Prostate gland (tissue), 2 donors: ENCODE data around the gene STMN1. TPM values are rescaled to one million over a fixed set of nuclear protein-coding genes. Genes with fewer than 3 reads are reported as not detected.

Source experiments
- DNase-seq: peaks from one replicate; pipeline ENCODE4 v3.0.0-alpha.2; 2019; ENCODE audit warnings: low spot score
- H3K27ac ChIP-seq, 2 donors: fragments of 200-600 bp; sonication (generic); 2 replicates each; pipeline ENCODE4 v1.5.1; 2017 to 2019
- H3K27me3 ChIP-seq: fragments of 200-600 bp; sonication (generic); replicated peaks from 2 replicates; pipeline ENCODE4 v1.5.1; 2019; ENCODE audit not compliant: insufficient read depth
- H3K36me3 ChIP-seq, 2 donors: fragments of 200-600 bp; sonication (generic); 1 replicate in 1 of 2; 2 replicates in 1 of 2; pipeline versions ENCODE4 v1.5.1 to v1.8.1; 2017 to 2019
- H3K4me1 ChIP-seq: fragments of 200-600 bp; sonication (generic); replicated peaks from 2 replicates; pipeline ENCODE4 v1.5.1; 2019
- H3K4me3 ChIP-seq, 2 donors: fragments of 200-600 bp; sonication (generic); 2 replicates each; pipeline ENCODE4 v1.5.1; 2017 to 2019
- H3K9me3 ChIP-seq: fragments of 200-600 bp; sonication (generic); 2 replicates; pipeline ENCODE4 v1.5.1; 2017
- POLR2A ChIP-seq: fragments of 450-650 bp; IDR thresholded peaks from one replicate; pipeline ENCODE4 v1.6.1; 2016; ENCODE audit warnings: antibody characterized with exemption, mild to moderate bottlenecking
- POLR2AphosphoS5 ChIP-seq: sonication (generic); formaldehyde crosslinking; IDR thresholded peaks from one replicate; pipeline ENCODE4 v1.6.1; 2017; ENCODE audit warnings: antibody characterized with exemption
- WGBS: methylation state at CpG from one replicate; pipeline ENCODE4 v1.1.5; 2018; 5-methylcytosine and 5-hydroxymethylcytosine counted together
- intact Hi-C: fragments of 100-400 bp; cut with DNase I; formaldehyde crosslinking; loops from one replicate; pipeline ENCODE4 v1.14.2; 2022
- total RNA-seq, 2 donors: library from RNA; depleted of rRNA; stranded (reverse); fragments of >200 nt; gene quantifications; one replicate each; pipeline ENCODE4 v1.1.0, GENCODE V29; 2016
- TF ChIP-seq, protein P1 (sequence below), 4 experiments: fragments of 200-600 bp in 2 of 4; fragments of 450-650 bp in 2 of 4; sonication (generic) in 2 of 4; IDR thresholded peaks; 1 replicate in 3 of 4; 2 replicates in 1 of 4; pipeline ENCODE4 v1.5.1; 2016 to 2019; ENCODE audit warnings: antibody characterized with exemption in 4 of 4, mild to moderate bottlenecking in 2 of 4, moderate library complexity in 2 of 4

The STMN1 gene
- total RNA-seq, 2 donors from 2014 or later = 21.8 to 138 TPM

DNA sequence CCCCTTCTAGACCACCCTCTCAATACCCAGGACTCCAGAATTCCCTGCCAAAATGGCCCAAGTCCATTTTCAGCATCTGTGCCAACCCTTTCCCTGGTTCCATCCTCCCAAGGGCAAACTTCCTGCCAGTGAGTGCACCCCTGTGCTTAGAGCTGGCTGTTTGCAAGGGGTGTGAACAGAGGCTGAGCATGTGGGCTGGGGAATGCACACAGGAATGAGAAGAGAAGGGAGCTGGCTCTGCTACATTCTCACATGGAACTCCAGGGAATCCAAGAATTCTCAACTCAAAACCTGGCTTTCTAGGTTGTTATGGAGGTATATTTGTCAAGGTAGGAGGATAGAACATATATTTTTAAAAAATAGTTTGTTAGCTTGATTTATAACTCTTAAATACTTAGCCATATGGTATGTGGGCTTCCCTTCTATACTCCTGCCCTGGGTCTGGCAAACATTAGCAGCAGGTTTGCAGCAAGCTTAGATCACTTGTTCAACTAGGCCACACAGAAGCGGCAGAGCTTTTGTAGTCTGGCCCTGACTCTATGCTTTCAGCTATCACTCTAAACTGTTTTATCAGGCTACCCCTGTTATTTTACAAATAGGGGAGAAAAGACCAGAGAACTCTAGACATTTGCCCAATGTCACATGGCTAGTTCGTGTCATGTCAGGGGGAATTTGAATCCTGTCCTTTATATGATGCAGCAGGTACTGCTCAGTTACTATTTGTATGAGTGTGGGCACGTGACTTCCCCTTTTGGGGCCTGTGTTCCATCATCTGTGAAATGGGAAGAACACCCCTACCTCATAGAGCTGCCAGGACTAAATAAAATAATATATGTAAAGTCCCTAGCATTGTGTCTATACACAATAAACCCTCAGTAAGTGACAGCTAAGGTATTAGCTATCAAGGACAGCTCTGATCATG, 8.1 kb upstream of the STMN1 start:
- Histone ChIP-seq H3K4me1 (no peaks in the 10 kb centered on the region), H3K36me3 (no peaks in the 10 kb centered on the region), H3K27ac (no peak overlapping the region), H3K4me3 (no peak overlapping the region), H3K27me3 (no peaks in the 10 kb centered on the region), H3K9me3 (no peaks in the 10 kb centered on the region)
- no peak for TF ChIP-seq POLR2A
- TF ChIP-seq, protein P1, sequence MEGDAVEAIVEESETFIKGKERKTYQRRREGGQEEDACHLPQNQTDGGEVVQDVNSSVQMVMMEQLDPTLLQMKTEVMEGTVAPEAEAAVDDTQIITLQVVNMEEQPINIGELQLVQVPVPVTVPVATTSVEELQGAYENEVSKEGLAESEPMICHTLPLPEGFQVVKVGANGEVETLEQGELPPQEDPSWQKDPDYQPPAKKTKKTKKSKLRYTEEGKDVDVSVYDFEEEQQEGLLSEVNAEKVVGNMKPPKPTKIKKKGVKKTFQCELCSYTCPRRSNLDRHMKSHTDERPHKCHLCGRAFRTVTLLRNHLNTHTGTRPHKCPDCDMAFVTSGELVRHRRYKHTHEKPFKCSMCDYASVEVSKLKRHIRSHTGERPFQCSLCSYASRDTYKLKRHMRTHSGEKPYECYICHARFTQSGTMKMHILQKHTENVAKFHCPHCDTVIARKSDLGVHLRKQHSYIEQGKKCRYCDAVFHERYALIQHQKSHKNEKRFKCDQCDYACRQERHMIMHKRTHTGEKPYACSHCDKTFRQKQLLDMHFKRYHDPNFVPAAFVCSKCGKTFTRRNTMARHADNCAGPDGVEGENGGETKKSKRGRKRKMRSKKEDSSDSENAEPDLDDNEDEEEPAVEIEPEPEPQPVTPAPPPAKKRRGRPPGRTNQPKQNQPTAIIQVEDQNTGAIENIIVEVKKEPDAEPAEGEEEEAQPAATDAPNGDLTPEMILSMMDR (IDR thresholded peaks at IDR 0.05) = no peak
- no peak for TF ChIP-seq POLR2AphosphoS5
- 94% methylated on average over 3 of the region's 3 CpGs for WGBS
- intact Hi-C loops = no loop called here
- no peak for DNase-seq

DNA sequence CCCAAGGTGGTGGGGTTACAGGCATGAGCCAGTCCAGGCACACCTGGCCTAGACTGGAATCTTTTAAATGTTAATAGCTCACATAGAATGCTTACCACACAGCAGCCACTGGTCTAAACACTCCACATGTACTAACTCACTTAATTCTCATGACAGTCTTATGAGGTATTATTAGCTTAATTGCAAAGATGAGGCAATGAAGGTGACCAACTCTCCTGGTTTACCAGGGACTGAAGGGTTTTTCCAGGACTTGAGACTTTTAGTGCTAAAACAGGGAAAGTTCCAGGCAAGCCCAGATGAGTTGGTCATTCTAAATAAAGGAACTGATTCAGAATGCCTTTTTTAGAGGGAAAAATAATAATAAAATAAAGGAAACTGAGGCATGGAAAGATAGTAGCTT, 7.0 kb upstream of the STMN1 start:
- Histone ChIP-seq H3K27ac (no peak overlapping the region), H3K4me1 (no peaks in the 10 kb centered on the region), H3K27me3 (no peaks in the 10 kb centered on the region), H3K4me3 (no peak overlapping the region), H3K36me3 (no peaks in the 10 kb centered on the region), H3K9me3 (no peaks in the 10 kb centered on the region)
- intact Hi-C loops = no loop called here
- no peak for DNase-seq
- TF ChIP-seq, protein P1 (IDR thresholded peaks at IDR 0.05) = no peak
- no peak for TF ChIP-seq POLR2A
- TF ChIP-seq POLR2AphosphoS5 = no peak

DNA sequence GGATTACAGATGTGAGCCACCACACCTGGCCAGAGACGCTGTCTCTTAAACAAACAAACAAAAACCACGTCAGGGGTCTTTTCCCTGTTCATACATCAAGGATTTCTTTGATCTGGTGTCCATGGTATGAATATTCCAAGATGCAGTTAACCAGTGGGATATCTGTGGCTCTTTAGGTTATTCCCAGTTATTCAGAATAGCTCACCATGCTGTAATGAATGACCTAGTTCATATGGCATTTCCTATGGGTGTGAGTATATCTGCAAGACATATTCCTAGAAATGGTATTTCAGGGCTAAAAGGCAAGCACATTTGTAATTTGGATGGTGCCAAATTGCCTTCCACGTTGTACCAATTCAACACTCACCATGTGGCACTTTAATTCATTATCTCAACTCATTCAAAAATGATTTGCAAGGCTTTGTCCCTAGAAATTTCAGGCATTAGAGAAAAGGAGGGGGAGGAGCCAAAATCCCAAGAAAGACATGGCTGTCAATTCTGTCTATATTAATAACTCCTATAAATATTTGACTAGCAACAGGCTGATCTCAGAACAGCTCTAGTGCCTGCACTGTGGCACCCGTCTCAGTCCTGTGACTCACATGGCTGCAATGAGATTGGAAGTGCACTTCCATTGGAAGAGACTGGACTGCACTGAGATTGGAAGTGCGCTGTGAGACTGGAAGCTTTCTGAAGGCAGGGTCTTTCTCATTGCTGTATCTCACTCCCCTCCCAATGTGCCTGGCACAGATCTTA, 6.0 kb upstream of the STMN1 start:
- no peaks in the 10 kb centered on the region for H3K9me3 ChIP-seq
- H3K4me3 ChIP-seq = no peak overlapping the region
- no peaks in the 10 kb centered on the region for H3K4me1 ChIP-seq
- no peak for DNase-seq
- H3K36me3 ChIP-seq = no peaks in the 10 kb centered on the region
- intact Hi-C loops = no loop called here
- TF ChIP-seq POLR2AphosphoS5 = no peak
- TF ChIP-seq POLR2A = no peak
- TF ChIP-seq, protein P1 (IDR thresholded peaks at IDR 0.05) = no peak
- H3K27me3 ChIP-seq = no peaks in the 10 kb centered on the region
- WGBS = 80% methylated on average over 5 of the region's 5 CpGs
- no peak overlapping the region for H3K27ac ChIP-seq

DNA sequence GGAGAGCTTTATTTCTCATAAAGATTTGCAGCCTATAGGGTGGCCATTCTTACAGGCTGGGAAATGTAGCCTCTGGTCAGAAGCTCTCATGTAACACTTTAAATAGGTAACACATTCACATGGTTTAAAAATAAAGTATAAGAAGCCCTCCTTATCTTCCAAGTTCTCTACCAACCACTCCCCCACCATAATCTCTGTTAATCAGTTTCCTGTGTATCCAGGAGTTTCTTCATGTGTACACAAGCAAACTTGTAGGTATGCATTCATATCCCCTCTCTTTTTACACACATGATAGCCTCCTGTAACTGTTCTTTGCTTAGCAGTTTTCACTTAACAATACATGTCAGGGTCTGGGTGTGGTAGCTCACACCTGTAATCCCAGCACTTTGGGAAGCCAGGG, 4.9 kb upstream of the STMN1 start:
- Histone ChIP-seq H3K36me3 (no peaks in the 10 kb centered on the region), H3K9me3 (no peaks in the 10 kb centered on the region), H3K4me3 (no peak overlapping the region), H3K27ac (no peak overlapping the region), H3K4me1 (peaks cover 3% of the 10 kb centered on the region), H3K27me3 (no peaks in the 10 kb centered on the region)
- TF ChIP-seq, protein P1 (IDR thresholded peaks at IDR 0.05) = no peak
- TF ChIP-seq POLR2AphosphoS5 (no peak), POLR2A (no peak)
- DNase-seq = no peak
- intact Hi-C loops = no loop called here
